ENCODE results near the gene BRD3OS. TPM values are rescaled to one million over a fixed set of nuclear protein-coding genes. Genes with fewer than 3 reads are reported as not detected.
A peak's percentile ranks its signal among the peaks of the same experiment; 100 is the strongest.
"Not testable (repeated sequence)": the region's sequence is repeated elsewhere in the genome, so short reads cannot be mapped to it uniquely, and the experiment has no call there.

Gene BRD3OS
- total RNA-seq, 1 donor from 2014 or later: 31.6 TPM

DNA sequence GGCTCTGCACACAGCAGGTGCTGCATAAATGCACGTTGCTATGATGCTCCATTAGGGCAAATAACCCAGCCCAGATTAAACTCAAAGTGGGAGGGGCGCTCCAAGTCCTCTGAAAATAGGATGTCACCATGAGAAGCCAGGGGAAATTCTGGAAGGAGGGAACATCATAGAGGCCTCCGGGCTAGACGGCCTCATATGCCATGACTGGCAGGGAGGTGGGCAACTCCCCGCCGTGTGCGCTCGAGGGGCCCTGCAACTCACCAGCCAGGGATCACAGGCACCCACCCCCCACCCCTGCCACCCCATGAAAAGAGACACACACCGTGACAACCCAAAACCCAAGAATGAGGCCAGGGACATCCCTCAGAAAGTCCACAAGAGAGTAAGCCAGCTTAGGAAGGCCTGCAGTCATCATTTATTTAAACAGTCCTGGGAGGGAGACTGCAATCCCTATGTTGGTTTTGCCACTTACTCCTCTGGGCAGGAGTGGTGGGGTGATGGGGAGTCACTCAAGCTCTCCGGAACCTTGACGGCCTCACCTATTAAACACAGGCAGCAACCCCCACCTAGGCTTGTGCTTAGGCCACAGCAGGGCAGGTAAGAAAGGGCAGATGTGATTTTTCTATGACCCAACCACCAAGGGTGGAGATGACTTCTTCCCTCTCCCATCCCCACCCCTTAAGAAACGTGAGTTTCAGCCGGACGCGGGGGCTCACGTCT lies 37.2 kb upstream of the BRD3OS start:
- H3K27ac Mint-ChIP-seq (ENCODE audit: unreplicated experiment): peak overlapping the region; percentile 79
- H3K4me3 Mint-ChIP-seq (ENCODE audit: unreplicated experiment): peak overlapping the region; percentile 79
- H3K4me1 Mint-ChIP-seq (ENCODE audit: low read depth, unreplicated experiment): peaks cover 41% of the 10 kb centered on the region
- DNase-seq: no peak
- no peaks in the 10 kb centered on the region for H3K36me3 Mint-ChIP-seq (ENCODE audit: unreplicated experiment)
- H3K27me3 Mint-ChIP-seq (ENCODE audit: unreplicated experiment): peaks cover 10% of the 10 kb centered on the region
- H3K9me3 Mint-ChIP-seq (ENCODE audit: unreplicated experiment): peaks cover 24% of the 10 kb centered on the region
- TF ChIP-seq, protein P1, sequence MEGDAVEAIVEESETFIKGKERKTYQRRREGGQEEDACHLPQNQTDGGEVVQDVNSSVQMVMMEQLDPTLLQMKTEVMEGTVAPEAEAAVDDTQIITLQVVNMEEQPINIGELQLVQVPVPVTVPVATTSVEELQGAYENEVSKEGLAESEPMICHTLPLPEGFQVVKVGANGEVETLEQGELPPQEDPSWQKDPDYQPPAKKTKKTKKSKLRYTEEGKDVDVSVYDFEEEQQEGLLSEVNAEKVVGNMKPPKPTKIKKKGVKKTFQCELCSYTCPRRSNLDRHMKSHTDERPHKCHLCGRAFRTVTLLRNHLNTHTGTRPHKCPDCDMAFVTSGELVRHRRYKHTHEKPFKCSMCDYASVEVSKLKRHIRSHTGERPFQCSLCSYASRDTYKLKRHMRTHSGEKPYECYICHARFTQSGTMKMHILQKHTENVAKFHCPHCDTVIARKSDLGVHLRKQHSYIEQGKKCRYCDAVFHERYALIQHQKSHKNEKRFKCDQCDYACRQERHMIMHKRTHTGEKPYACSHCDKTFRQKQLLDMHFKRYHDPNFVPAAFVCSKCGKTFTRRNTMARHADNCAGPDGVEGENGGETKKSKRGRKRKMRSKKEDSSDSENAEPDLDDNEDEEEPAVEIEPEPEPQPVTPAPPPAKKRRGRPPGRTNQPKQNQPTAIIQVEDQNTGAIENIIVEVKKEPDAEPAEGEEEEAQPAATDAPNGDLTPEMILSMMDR (IDR thresholded peaks at IDR 0.05; ENCODE audit: partially characterized antibody, unreplicated experiment): no peak

- Mint-ChIP-seq H3K4me3 (ENCODE audit: unreplicated experiment) (peak overlapping the region; percentile 79), H3K4me1 (ENCODE audit: low read depth, unreplicated experiment) (peaks cover 36% of the 10 kb centered on the region), H3K9me3 (ENCODE audit: unreplicated experiment) (peaks cover 21% of the 10 kb centered on the region)
- not testable (repeated sequence) for H3K27ac Mint-ChIP-seq (ENCODE audit: unreplicated experiment); H3K36me3 Mint-ChIP-seq (ENCODE audit: unreplicated experiment); H3K27me3 Mint-ChIP-seq (ENCODE audit: unreplicated experiment); DNase-seq
Observed at GRCh38 chr9:133988771-133989170, 36.5 kb upstream of the BRD3OS start.

- no peak for DNase-seq
- Mint-ChIP-seq H3K9me3 (ENCODE audit: unreplicated experiment) (peaks cover 17% of the 10 kb centered on the region), H3K27me3 (ENCODE audit: unreplicated experiment) (peaks cover 5% of the 10 kb centered on the region), H3K4me1 (ENCODE audit: low read depth, unreplicated experiment) (peaks cover 39% of the 10 kb centered on the region), H3K4me3 (ENCODE audit: unreplicated experiment) (peak overlapping the region; percentile 91), H3K36me3 (ENCODE audit: unreplicated experiment) (no peaks in the 10 kb centered on the region), H3K27ac (ENCODE audit: unreplicated experiment) (peak overlapping the region; percentile 72)
- TF ChIP-seq, protein P1 (IDR thresholded peaks at IDR 0.05; ENCODE audit: partially characterized antibody, unreplicated experiment): no peak
Observed at GRCh38 chr9:133989625-133990365, 35.5 kb upstream of the BRD3OS start.

- no peak for DNase-seq
- H3K4me3 Mint-ChIP-seq (ENCODE audit: unreplicated experiment): peak overlapping the region; percentile 91
- peak overlapping the region; percentile 90 for H3K27ac Mint-ChIP-seq (ENCODE audit: unreplicated experiment)
- H3K4me1 Mint-ChIP-seq (ENCODE audit: low read depth, unreplicated experiment): peaks cover 36% of the 10 kb centered on the region
- no peaks in the 10 kb centered on the region for H3K36me3 Mint-ChIP-seq (ENCODE audit: unreplicated experiment)
- H3K9me3 Mint-ChIP-seq (ENCODE audit: unreplicated experiment): peaks cover 16% of the 10 kb centered on the region
- TF ChIP-seq, protein P1 (IDR thresholded peaks at IDR 0.05; ENCODE audit: partially characterized antibody, unreplicated experiment): no peak
- H3K27me3 Mint-ChIP-seq (ENCODE audit: unreplicated experiment): peaks cover 5% of the 10 kb centered on the region
Observed at GRCh38 chr9:133990366-133991213, 34.7 kb upstream of the BRD3OS start.

- TF ChIP-seq, protein P1 (IDR thresholded peaks at IDR 0.05; ENCODE audit: partially characterized antibody, unreplicated experiment): no peak
- no peaks in the 10 kb centered on the region for H3K36me3 Mint-ChIP-seq (ENCODE audit: unreplicated experiment)
- peaks cover 5% of the 10 kb centered on the region for H3K27me3 Mint-ChIP-seq (ENCODE audit: unreplicated experiment)
- peak overlapping the region; percentile 90 for H3K27ac Mint-ChIP-seq (ENCODE audit: unreplicated experiment)
- peaks cover 28% of the 10 kb centered on the region for H3K4me1 Mint-ChIP-seq (ENCODE audit: low read depth, unreplicated experiment)
- peaks cover 14% of the 10 kb centered on the region for H3K9me3 Mint-ChIP-seq (ENCODE audit: unreplicated experiment)
- H3K4me3 Mint-ChIP-seq (ENCODE audit: unreplicated experiment): peak overlapping the region; percentile 91
- DNase-seq: no peak
Observed at GRCh38 chr9:133991214-133991921, 33.9 kb upstream of the BRD3OS start.

Data from glutamatergic neuron (in vitro differentiated cells).